Keratinocyte (primary cell): Measurements from ENCODE around the gene RYR1. TPM values are rescaled to one million over a fixed set of nuclear protein-coding genes. Genes with fewer than 3 reads are reported as not detected.
"Not testable (repeated sequence)": the region's sequence is repeated elsewhere in the genome, so short reads cannot be mapped to it uniquely, and the experiment has no call there.

Source experiments
- DNase-seq: peaks from one replicate; pipeline ENCODE4 v3.0.0-alpha.2; 2011; ENCODE audit warnings: low read depth, missing footprints, low spot score
- FAIRE-seq: peaks from 2 replicates; lab custom pipeline; 2011; peaks lifted over from hg19 to GRCh38; lab: Jason Lieb, UNC
- H2AFZ ChIP-seq: 2 replicates; pipeline ENCODE4 v1.6.0; 2012; ENCODE audit warnings: low read length, control low read depth, inconsistent platforms; ENCODE audit not compliant: control insufficient read depth
- H3K27ac ChIP-seq: 2 replicates; pipeline ENCODE4 v1.5.1; 2011; ENCODE audit warnings: low read length; ENCODE audit not compliant: control insufficient read depth, insufficient read depth
- H3K27me3 ChIP-seq: 3 replicates; pipeline ENCODE4 v1.6.0; 2011; ENCODE audit warnings: low read length; ENCODE audit not compliant: control insufficient read depth, insufficient read depth; ENCODE audit errors: extremely low read depth
- H3K36me3 ChIP-seq, 2 experiments: 2 replicates in 1 of 2; 3 replicates in 1 of 2; pipeline ENCODE4 v1.5.1; 2011; ENCODE audit warnings: low read length in 2 of 2, mild to moderate bottlenecking in 1 of 2; ENCODE audit not compliant: control insufficient read depth in 2 of 2, insufficient read depth in 2 of 2; ENCODE audit errors: extremely low read depth in 1 of 2
- H3K4me1 ChIP-seq: 3 replicates; pipeline ENCODE4 v1.5.1; 2011; ENCODE audit warnings: low read length; ENCODE audit not compliant: control insufficient read depth, insufficient read depth; ENCODE audit errors: extremely low read depth
- H3K4me2 ChIP-seq: 3 replicates; pipeline ENCODE4 v1.6.0; 2011; ENCODE audit warnings: low read depth, low read length; ENCODE audit not compliant: control insufficient read depth, insufficient read depth; ENCODE audit errors: extremely low read depth
- H3K4me3 ChIP-seq, 3 experiments: fragments of 200-600 bp in 1 of 3; sonication (generic) in 1 of 3; 2 replicates in 2 of 3; 3 replicates in 1 of 3; pipeline ENCODE4 v1.5.1; 2011 to 2016; ENCODE audit warnings: low read length in 3 of 3, mild to moderate bottlenecking in 3 of 3, control low read depth in 2 of 3, inconsistent platforms in 1 of 3, low read depth in 1 of 3, mixed read lengths in 1 of 3, mixed run types in 1 of 3, moderate library complexity in 1 of 3; ENCODE audit not compliant: control insufficient read depth in 2 of 3, insufficient read depth in 2 of 3; ENCODE audit errors: extremely low read depth in 1 of 3
- H3K79me2 ChIP-seq: 2 replicates; pipeline ENCODE4 v1.6.0; 2012; ENCODE audit warnings: low read length; ENCODE audit not compliant: control insufficient read depth, insufficient read depth
- H3K9ac ChIP-seq: 3 replicates; pipeline ENCODE4 v1.6.0; 2011; ENCODE audit warnings: low read length; ENCODE audit not compliant: control insufficient read depth, insufficient read depth; ENCODE audit errors: extremely low read depth
- H3K9me1 ChIP-seq: 3 replicates; pipeline ENCODE4 v1.6.0; 2011; ENCODE audit warnings: low read length; ENCODE audit not compliant: control insufficient read depth, insufficient read depth; ENCODE audit errors: extremely low read depth
- H3K9me3 ChIP-seq: 2 replicates; pipeline ENCODE4 v1.5.1; 2012; ENCODE audit warnings: low read depth, low read length; ENCODE audit not compliant: control insufficient read depth
- H4K20me1 ChIP-seq: 3 replicates; pipeline ENCODE4 v1.6.0; 2011; ENCODE audit warnings: low read length; ENCODE audit not compliant: control insufficient read depth, insufficient read depth; ENCODE audit errors: extremely low read depth
- EZH2 ChIP-seq: IDR thresholded peaks from one replicate; pipeline ENCODE4 v1.6.1; 2012; ENCODE audit warnings: inconsistent platforms, mild to moderate bottlenecking, low read length, moderate library complexity
- dilution Hi-C: fragments of 300-500 bp; cut with MboI; formaldehyde crosslinking; loops from one replicate; pipeline ENCODE4 v1.7.0; 2020; ENCODE audit warnings: low sequenced_read_pairs; ENCODE audit not compliant: extremely low pct_ligation_motif_present
- polyA plus RNA-seq, 5 experiments: library from polyadenylated mRNA; depleted of rRNA in 3 of 5; stranded (reverse) in 3 of 5; stranded (forward) in 1 of 5; unstranded in 1 of 5; fragments of >200 nt; gene quantifications; 1 replicate in 1 of 5; 2 replicates in 3 of 5; 3 replicates in 1 of 5; pipeline versions ENCODE4 v1.2.1 to v1.2.3, GENCODE V29; 2011 to 2012; ENCODE audit warnings: missing spikeins in 2 of 5, low read depth in 1 of 5, low replicate concordance in 1 of 5
- TF ChIP-seq, protein P1 (sequence below), 3 experiments: IDR thresholded peaks in 1 of 3; conservative IDR thresholded peaks in 1 of 3; optimal IDR thresholded peaks in 1 of 3; 2 replicates in 2 of 3; 3 replicates in 1 of 3; pipeline versions ENCODE3 to v1.5.1; 2011; ENCODE audit warnings: low read length in 3 of 3, mild to moderate bottlenecking in 3 of 3, moderate library complexity in 2 of 3, control low read depth in 1 of 3, inconsistent platforms in 1 of 3; ENCODE audit not compliant: insufficient read depth in 2 of 3; ENCODE audit errors: extremely low read depth in 1 of 3

The RYR1 gene
- polyA plus RNA-seq, 1 donor (not counting 4 experiments of a cell fraction or from before 2014, with no cell fraction given) = 0.41 TPM

DNA sequence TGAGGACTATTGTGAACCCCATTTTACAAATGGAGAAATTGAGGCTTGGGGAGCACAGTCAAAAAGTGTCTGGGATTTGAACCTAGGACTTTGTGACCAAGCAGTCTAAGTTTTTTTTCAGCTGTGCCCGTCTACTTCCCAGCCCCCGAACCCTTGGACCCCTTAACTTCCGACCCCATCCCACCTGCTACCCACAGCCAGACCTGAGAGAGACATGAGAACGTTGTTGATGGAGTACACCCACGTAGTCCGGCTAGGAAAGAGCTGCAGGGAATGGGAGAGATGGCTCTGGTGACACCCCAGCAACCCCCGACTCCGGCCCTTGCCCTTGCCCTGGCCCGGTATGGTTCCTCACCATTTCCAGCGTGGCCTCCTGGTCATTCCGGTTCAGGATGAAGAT lies 166.2 kb downstream of the RYR1 start:
- no peak overlapping the region for H3K4me3 ChIP-seq
- H3K79me2 ChIP-seq = no peaks in the 10 kb centered on the region
- H3K9me3 ChIP-seq = no peaks in the 10 kb centered on the region
- no peak for FAIRE-seq
- H4K20me1 ChIP-seq = no peaks in the 10 kb centered on the region
- dilution Hi-C loops = no loop called here
- no peak overlapping the region for H3K27ac ChIP-seq
- no peak overlapping the region for H3K9ac ChIP-seq
- no peak overlapping the region for H2AFZ ChIP-seq
- H3K27me3 ChIP-seq = peaks cover 5% of the 10 kb centered on the region
- H3K9me1 ChIP-seq = no peaks in the 10 kb centered on the region
- no peak for TF ChIP-seq EZH2
- TF ChIP-seq, protein P1, sequence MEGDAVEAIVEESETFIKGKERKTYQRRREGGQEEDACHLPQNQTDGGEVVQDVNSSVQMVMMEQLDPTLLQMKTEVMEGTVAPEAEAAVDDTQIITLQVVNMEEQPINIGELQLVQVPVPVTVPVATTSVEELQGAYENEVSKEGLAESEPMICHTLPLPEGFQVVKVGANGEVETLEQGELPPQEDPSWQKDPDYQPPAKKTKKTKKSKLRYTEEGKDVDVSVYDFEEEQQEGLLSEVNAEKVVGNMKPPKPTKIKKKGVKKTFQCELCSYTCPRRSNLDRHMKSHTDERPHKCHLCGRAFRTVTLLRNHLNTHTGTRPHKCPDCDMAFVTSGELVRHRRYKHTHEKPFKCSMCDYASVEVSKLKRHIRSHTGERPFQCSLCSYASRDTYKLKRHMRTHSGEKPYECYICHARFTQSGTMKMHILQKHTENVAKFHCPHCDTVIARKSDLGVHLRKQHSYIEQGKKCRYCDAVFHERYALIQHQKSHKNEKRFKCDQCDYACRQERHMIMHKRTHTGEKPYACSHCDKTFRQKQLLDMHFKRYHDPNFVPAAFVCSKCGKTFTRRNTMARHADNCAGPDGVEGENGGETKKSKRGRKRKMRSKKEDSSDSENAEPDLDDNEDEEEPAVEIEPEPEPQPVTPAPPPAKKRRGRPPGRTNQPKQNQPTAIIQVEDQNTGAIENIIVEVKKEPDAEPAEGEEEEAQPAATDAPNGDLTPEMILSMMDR (optimal IDR thresholded peaks at IDR 0.05 in 1 of 3, IDR thresholded peaks at IDR 0.05 in 1 of 3, conservative IDR thresholded peaks at IDR 0.05 in 1 of 3; ENCODE audit: extremely low read depth in 1 of 3, insufficient read depth in 2 of 3, low read length in 3 of 3) = no peak
- H3K4me2 ChIP-seq = no peak overlapping the region
- DNase-seq = no peak
- H3K4me1 ChIP-seq = no peaks in the 10 kb centered on the region
- no peaks in the 10 kb centered on the region for H3K36me3 ChIP-seq

DNA sequence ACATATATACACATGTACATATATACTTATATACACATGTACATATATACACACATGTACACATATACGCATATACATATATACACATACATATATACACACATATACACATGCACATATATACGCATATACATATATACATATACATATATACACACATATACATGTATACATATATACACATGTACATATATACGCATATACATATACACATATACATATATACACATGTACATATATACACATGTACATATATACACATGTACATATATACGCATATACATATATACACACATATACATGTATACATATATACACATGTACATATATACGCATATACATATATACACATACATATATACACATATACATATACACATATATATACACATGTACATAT lies 169.4 kb downstream of the RYR1 start:
- FAIRE-seq, H3K4me2 ChIP-seq, H3K9me3 ChIP-seq, H3K4me3 ChIP-seq, H4K20me1 ChIP-seq, H3K36me3 ChIP-seq, H3K27ac ChIP-seq, DNase-seq, H3K9me1 ChIP-seq, H3K4me1 ChIP-seq, H3K27me3 ChIP-seq, H3K79me2 ChIP-seq, H3K9ac ChIP-seq, H2AFZ ChIP-seq, dilution Hi-C loops: not testable (repeated sequence)

DNA sequence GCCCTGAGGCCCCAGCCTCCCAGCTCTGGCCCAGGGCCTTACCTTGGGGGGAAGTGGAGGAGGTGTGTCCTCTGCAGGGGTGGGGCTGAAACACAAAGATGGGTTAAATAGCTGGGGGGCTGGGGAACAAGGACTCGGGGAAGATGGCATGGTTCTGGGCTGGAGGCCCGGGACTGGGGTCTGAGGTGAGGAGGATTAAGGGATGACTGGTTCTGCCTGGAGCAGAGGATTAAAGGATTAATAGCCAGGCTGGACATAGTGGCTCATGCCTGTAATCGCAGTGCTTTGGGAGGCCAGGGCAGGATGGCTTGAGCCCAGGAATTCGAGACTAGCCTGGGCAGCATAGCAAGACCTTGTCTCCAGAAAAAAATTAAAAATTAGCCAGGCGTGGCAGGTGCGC lies 172.6 kb downstream of the RYR1 start:
- H3K4me2 ChIP-seq = no peak overlapping the region
- H3K4me1 ChIP-seq = no peaks in the 10 kb centered on the region
- no peak overlapping the region for H3K4me3 ChIP-seq
- DNase-seq = no peak
- no peak overlapping the region for H3K27ac ChIP-seq
- no peak overlapping the region for H3K9ac ChIP-seq
- no peaks in the 10 kb centered on the region for H3K9me3 ChIP-seq
- FAIRE-seq = no peak
- H2AFZ ChIP-seq = no peak overlapping the region
- H3K36me3 ChIP-seq = no peaks in the 10 kb centered on the region
- no peaks in the 10 kb centered on the region for H3K79me2 ChIP-seq
- no peaks in the 10 kb centered on the region for H4K20me1 ChIP-seq
- dilution Hi-C loops = no loop called here
- no peaks in the 10 kb centered on the region for H3K9me1 ChIP-seq
- TF ChIP-seq EZH2 = no peak
- TF ChIP-seq, protein P1 (optimal IDR thresholded peaks at IDR 0.05 in 1 of 3, IDR thresholded peaks at IDR 0.05 in 1 of 3, conservative IDR thresholded peaks at IDR 0.05 in 1 of 3; ENCODE audit: extremely low read depth in 1 of 3, insufficient read depth in 2 of 3, low read length in 3 of 3) = no peak
- H3K27me3 ChIP-seq = no peaks in the 10 kb centered on the region
